Measurements from ENCODE around the gene SSX4.
"Not testable (repeated sequence)": the region's sequence is repeated elsewhere in the genome, so short reads cannot be mapped to it uniquely, and the experiment has no call there.

The SSX4 gene, protein sequence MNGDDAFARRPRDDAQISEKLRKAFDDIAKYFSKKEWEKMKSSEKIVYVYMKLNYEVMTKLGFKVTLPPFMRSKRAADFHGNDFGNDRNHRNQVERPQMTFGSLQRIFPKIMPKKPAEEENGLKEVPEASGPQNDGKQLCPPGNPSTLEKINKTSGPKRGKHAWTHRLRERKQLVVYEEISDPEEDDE

GRCh38 chrX:48383239-48383638 lies at the start of gene SSX4:
Gene SSX4 (plus strand): TSS chrX:48383539. CDS start chrX:48384054, 515 bp downstream.
- H3K9me3 ChIP-seq (ENCODE audit: severe bottlenecking); DNase-seq; H3K36me3 ChIP-seq; H3K27me3 ChIP-seq (ENCODE audit: insufficient read depth, low read depth, severe bottlenecking); H3K4me3 ChIP-seq (ENCODE audit: low read depth, low read length); H3K27ac ChIP-seq: not testable (repeated sequence)

DNA sequence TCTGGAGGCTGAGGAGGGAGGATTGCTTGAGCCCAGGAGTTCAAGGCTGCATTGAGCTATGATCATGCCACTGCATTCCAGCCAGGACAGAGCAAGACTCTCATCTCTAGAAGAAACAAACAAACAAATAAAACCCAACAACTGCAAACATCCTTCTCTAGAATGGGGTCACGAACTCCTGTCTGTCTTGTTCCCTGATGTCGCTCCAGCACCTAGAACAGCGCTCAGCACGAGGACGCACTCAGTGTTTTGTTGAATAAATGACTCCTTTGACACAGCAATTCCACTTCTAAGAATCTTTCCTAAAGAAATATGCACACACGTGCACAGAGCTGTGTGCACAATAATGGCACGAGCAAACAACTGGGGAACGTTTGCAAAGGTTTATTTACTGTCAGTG lies 37.3 kb upstream of the SSX4 start:
- H3K27me3 ChIP-seq (ENCODE audit: insufficient read depth, low read depth, severe bottlenecking); H3K4me3 ChIP-seq (ENCODE audit: low read depth, low read length); H3K27ac ChIP-seq; H3K36me3 ChIP-seq; DNase-seq; H3K9me3 ChIP-seq (ENCODE audit: severe bottlenecking): not testable (repeated sequence)

DNA sequence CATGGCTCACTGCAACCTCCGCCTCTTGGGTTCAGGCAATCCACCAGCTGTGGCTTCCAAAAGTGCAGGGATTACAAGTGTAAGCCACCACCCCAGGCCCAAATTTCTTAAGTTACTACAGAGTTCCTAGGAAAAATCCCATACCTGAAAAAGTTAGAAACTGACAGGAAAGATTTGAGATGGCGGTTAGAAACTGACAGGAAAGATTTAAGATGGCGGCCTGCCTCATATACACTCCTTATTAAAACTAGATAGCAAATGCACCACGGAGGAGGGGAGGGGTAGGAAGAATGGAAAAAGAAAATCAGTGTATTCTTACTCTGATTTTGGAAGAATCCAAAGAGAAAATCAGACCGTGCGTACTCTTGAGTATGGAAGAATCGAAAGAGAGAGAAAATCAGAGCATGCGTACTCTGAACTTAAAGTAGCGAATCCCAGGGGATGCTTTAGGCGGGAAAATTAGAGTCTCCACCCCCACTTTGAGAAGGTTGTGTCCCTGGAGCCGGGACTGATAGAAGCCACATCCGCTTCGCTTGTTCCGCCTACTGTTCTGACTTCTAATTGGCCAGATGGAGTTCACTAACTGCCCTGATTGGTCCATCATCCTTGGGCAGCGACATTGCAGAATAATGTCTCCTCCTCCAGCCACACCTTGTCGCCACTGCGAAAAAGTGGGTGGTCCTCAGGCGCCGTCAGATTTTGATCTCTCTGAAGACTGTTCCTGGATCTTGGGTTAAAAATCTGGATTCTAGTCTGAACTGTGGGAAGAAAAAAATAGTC lies 26.8 kb upstream of the SSX4 start, which contains the start of gene SSX3:
Gene SSX3, minus strand, starts transcription at position 389 of the 780 bp plus-strand sequence. CDS start 1,454 bp downstream, outside the sequence.
- not testable (repeated sequence) for H3K27ac ChIP-seq; H3K9me3 ChIP-seq (ENCODE audit: severe bottlenecking); H3K27me3 ChIP-seq (ENCODE audit: insufficient read depth, low read depth, severe bottlenecking); H3K4me3 ChIP-seq (ENCODE audit: low read depth, low read length); DNase-seq; H3K36me3 ChIP-seq

GRCh38 chrX:48357681-48358080 lies 25.7 kb upstream of the SSX4 start:
- no peaks in the 10 kb centered on the region for H3K36me3 ChIP-seq
- DNase-seq, result no peak
- H3K27me3 ChIP-seq (ENCODE audit: insufficient read depth, low read depth, severe bottlenecking), result no peaks in the 10 kb centered on the region
- H3K9me3 ChIP-seq (ENCODE audit: severe bottlenecking), result no peaks in the 10 kb centered on the region
- H3K4me3 ChIP-seq (ENCODE audit: low read depth, low read length), result no peak overlapping the region
- no peak for TF ChIP-seq CTCF (IDR thresholded peaks at IDR 0.05; ENCODE audit: low read depth, low read length)
- H3K27ac ChIP-seq, result no peak overlapping the region

- H3K27me3 ChIP-seq (ENCODE audit: insufficient read depth, low read depth, severe bottlenecking); H3K4me3 ChIP-seq (ENCODE audit: low read depth, low read length); H3K9me3 ChIP-seq (ENCODE audit: severe bottlenecking); H3K36me3 ChIP-seq; DNase-seq; H3K27ac ChIP-seq: not testable (repeated sequence)
These were observed 24.1 kb upstream of the SSX4 start for GRCh38 chrX:48359281-48359680.

- DNase-seq; H3K27ac ChIP-seq; H3K9me3 ChIP-seq (ENCODE audit: severe bottlenecking); H3K4me3 ChIP-seq (ENCODE audit: low read depth, low read length); H3K36me3 ChIP-seq; H3K27me3 ChIP-seq (ENCODE audit: insufficient read depth, low read depth, severe bottlenecking): not testable (repeated sequence)
These were observed 15.5 kb upstream of the SSX4 start for GRCh38 chrX:48367717-48368408.

DNA sequence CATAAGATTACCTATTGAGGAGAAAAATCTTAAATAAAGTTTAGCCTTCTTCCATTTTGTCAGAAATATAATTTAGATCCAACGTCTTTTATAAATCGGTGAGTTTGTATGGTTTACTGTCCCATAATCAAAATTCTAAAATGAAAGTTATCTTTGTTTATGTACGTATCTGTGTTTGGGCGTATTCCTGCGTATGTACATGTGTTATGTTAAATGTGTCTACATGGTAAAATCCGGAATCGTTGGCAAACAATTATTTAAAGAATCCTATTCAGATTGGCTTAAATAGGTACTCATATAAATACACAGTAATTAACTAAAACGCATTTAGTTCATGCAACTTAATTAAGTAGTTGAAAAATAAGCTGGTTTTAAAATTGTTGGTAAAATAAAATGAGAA lies 12.9 kb upstream of the SSX4 start:
- H3K27ac ChIP-seq; H3K9me3 ChIP-seq (ENCODE audit: severe bottlenecking); H3K27me3 ChIP-seq (ENCODE audit: insufficient read depth, low read depth, severe bottlenecking); H3K4me3 ChIP-seq (ENCODE audit: low read depth, low read length); DNase-seq; H3K36me3 ChIP-seq: not testable (repeated sequence)

DNA sequence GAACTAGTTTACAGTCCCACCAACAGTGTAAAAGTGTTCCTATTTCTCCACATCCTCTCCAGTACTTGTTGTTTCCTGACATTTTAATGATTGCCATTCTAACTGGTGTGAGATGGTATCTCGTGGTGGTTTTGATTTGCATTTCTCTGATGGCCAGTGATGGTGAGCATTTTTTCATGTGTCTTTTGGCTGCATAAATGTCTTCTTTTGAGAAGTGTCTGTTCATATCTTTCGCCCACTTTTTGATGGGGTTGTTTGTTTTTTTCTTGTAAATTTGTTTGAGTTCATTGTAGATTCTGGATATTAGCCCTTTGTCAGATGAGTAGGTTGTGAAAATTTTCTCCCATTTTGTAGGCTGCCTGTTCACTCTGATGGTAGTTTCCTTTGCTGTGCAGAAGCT lies 13.6 kb downstream of the SSX4 start:
- not testable (repeated sequence) for H3K4me3 ChIP-seq (ENCODE audit: low read depth, low read length); H3K36me3 ChIP-seq; H3K9me3 ChIP-seq (ENCODE audit: severe bottlenecking); DNase-seq; H3K27me3 ChIP-seq (ENCODE audit: insufficient read depth, low read depth, severe bottlenecking); H3K27ac ChIP-seq

DNA sequence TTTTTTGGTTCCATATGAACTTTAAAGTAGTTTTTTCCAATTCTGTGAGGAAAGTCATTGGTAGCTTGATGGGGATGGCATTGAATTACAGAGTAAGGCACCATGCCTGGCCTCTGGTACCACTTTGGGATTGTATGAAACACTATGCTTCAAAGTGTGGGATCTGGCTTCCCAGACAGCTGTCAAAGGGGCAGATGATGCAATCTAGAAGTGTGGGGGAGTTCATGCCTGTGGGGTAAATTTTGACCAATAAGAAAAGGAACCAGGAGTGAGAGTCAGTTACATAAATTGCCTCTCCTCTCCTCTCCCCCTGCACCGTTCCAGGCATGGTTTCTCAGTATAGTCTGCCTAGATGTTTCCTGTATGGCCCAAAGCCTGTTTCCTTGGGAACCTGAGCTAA lies 14.5 kb downstream of the SSX4 start:
- H3K9me3 ChIP-seq (ENCODE audit: severe bottlenecking); H3K27ac ChIP-seq; H3K36me3 ChIP-seq; DNase-seq; H3K4me3 ChIP-seq (ENCODE audit: low read depth, low read length); H3K27me3 ChIP-seq (ENCODE audit: insufficient read depth, low read depth, severe bottlenecking): not testable (repeated sequence)

GRCh38 chrX:48411860-48412259 lies 28.5 kb downstream of the SSX4 start, which contains the start of gene SSX4B:
Gene SSX4B (minus strand): TSS chrX:48411960. CDS start chrX:48411372, 588 bp downstream.
- H3K27ac ChIP-seq; H3K36me3 ChIP-seq; DNase-seq; H3K27me3 ChIP-seq (ENCODE audit: insufficient read depth, low read depth, severe bottlenecking); H3K9me3 ChIP-seq (ENCODE audit: severe bottlenecking); H3K4me3 ChIP-seq (ENCODE audit: low read depth, low read length): not testable (repeated sequence)

- not testable (repeated sequence) for H3K27me3 ChIP-seq (ENCODE audit: insufficient read depth, low read depth, severe bottlenecking)
These were observed 43.8 kb downstream of the SSX4 start for GRCh38 chrX:48427027-48427716.

GRCh38 chrX:48429606-48430005 lies 46.3 kb downstream of the SSX4 start:
- H3K36me3 ChIP-seq; DNase-seq; H3K9me3 ChIP-seq (ENCODE audit: severe bottlenecking); H3K27ac ChIP-seq; H3K4me3 ChIP-seq (ENCODE audit: low read depth, low read length); H3K27me3 ChIP-seq (ENCODE audit: insufficient read depth, low read depth, severe bottlenecking): not testable (repeated sequence)

More at GRCh38 chrX:48427027-48427716, 43.8 kb downstream of the SSX4 start:
- not testable (repeated sequence) for H3K9me3 ChIP-seq (ENCODE audit: severe bottlenecking); H3K36me3 ChIP-seq; H3K4me3 ChIP-seq (ENCODE audit: low read depth, low read length); H3K27ac ChIP-seq; DNase-seq

GRCh38 chrX:48430166-48430565 lies 46.8 kb downstream of the SSX4 start:
- not testable (repeated sequence) for H3K27me3 ChIP-seq (ENCODE audit: insufficient read depth, low read depth, severe bottlenecking); H3K4me3 ChIP-seq (ENCODE audit: low read depth, low read length); DNase-seq; H3K9me3 ChIP-seq (ENCODE audit: severe bottlenecking); H3K36me3 ChIP-seq; H3K27ac ChIP-seq
